Esophagus squamous epithelium (tissue), 5 donors: Measurements from ENCODE around the gene SENP6. TPM values are rescaled to one million over a fixed set of nuclear protein-coding genes. Genes with fewer than 3 reads are reported as not detected.

Experiments used
- DNase-seq: peaks from one replicate; lab custom pipeline; 2025; lab: John Stamatoyannopoulos, UW
- H3K27ac ChIP-seq, 4 donors: fragments of 200-600 bp; sonication (generic); one replicate each; pipeline ENCODE4 v1.5.1; 2016 to 2019; ENCODE audit warnings: mild to moderate bottlenecking in 1 of 4
- H3K27me3 ChIP-seq, 4 donors: fragments of 200-600 bp; sonication (generic); 1 replicate in 3 of 4; 2 replicates in 1 of 4; pipeline versions ENCODE4 v1.5.1 to v1.6.0; 2017 to 2021; ENCODE audit warnings: antibody characterized with exemption in 1 of 4
- H3K36me3 ChIP-seq, 3 donors: fragments of 200-600 bp; sonication (generic); one replicate each; pipeline ENCODE4 v1.5.1; 2016 to 2019
- H3K4me1 ChIP-seq, 3 donors: fragments of 200-600 bp; sonication (generic); one replicate each; pipeline ENCODE4 v1.5.1; 2017 to 2019
- H3K4me3 ChIP-seq, 4 donors: fragments of 200-600 bp; sonication (generic); 1 replicate in 3 of 4; 2 replicates in 1 of 4; pipeline ENCODE4 v1.5.1; 2016 to 2019; ENCODE audit warnings: mild to moderate bottlenecking in 2 of 4, moderate library complexity in 1 of 4
- H3K9me3 ChIP-seq, 3 donors: fragments of 200-600 bp; sonication (generic); one replicate each; pipeline ENCODE4 v1.5.1; 2016 to 2019
- POLR2A ChIP-seq, 4 donors: fragments of 450-650 bp; IDR thresholded peaks; one replicate each; pipeline ENCODE4 v1.6.1; 2017; ENCODE audit warnings: antibody characterized with exemption in 4 of 4, mild to moderate bottlenecking in 4 of 4, moderate library complexity in 3 of 4
- WGBS, 2 donors: methylation state at CpG; one replicate each; pipeline ENCODE4 v1.1.5; 2018; 5-methylcytosine and 5-hydroxymethylcytosine counted together
- intact Hi-C: fragments of 100-400 bp; cut with DNase I; formaldehyde crosslinking; loops from one replicate; pipeline ENCODE4 v1.15.0; 2022
- total RNA-seq, 4 donors: library from RNA; depleted of rRNA; stranded (reverse); fragments of >200 nt; gene quantifications; one replicate each; pipeline ENCODE4 v1.1.0, GENCODE V29; 2016
- TF ChIP-seq, protein P1 (sequence below), 6 experiments: fragments of 450-650 bp in 4 of 6; fragments of 200-600 bp in 2 of 6; sonication (generic) in 2 of 6; IDR thresholded peaks; one replicate each; pipeline ENCODE4 v1.5.1; 2016 to 2019; ENCODE audit warnings: antibody characterized with exemption in 6 of 6, mild to moderate bottlenecking in 4 of 6, moderate library complexity in 4 of 6
- donor health status: DM: yes; HTN: yes; CAD: no.

The SENP6 gene
- total RNA-seq, 4 donors from 2014 or later = 45.5 to 104 (median 66.1) TPM

DNA sequence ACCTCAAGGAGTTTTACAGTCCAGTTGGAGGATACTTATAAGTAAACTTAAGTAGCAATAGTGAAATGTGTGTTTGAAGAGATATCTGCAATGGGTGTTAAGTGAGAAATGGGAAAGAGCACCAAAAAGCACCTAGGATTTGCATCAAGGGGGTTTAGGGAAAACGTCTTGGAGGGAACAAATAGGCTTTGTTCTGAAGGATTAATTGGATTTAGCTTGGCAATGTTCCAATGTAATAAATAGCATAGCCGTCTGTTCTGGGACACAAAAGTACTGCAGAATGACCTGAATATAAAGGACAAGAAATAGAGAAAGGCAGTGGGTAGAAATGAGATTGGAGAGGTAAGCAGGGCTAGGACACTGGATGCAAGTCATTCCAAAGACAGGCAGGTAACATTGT lies 144.5 kb downstream of the SENP6 start:
- H3K27ac ChIP-seq = no peak overlapping the region
- WGBS, 2 donors = 8 to 14% methylated on average over 2 of the region's 2 CpGs

GRCh38 chr6:75747152-75747992 lies 145.7 kb downstream of the SENP6 start:
- Histone ChIP-seq H3K27ac (peak overlapping the region in 2 of 4 donors; percentile 92 to 95), H3K27me3 (peaks cover 0 to 6% (median 0%) of the 10 kb centered on the region in 4 donors), H3K4me1 (peaks cover 4 to 45% (median 10%) of the 10 kb centered on the region in 3 donors), H3K36me3 (no peaks in the 10 kb centered on the region), H3K9me3 (no peaks in the 10 kb centered on the region), H3K4me3 (no peak overlapping the region)
- DNase-seq = no peak
- intact Hi-C loops = no loop called here
- 52 to 65% methylated on average over 9 of the region's 9 CpGs for WGBS, 2 donors
- no peak for TF ChIP-seq POLR2A (IDR thresholded peaks at IDR 0.05)
- TF ChIP-seq, protein P1, sequence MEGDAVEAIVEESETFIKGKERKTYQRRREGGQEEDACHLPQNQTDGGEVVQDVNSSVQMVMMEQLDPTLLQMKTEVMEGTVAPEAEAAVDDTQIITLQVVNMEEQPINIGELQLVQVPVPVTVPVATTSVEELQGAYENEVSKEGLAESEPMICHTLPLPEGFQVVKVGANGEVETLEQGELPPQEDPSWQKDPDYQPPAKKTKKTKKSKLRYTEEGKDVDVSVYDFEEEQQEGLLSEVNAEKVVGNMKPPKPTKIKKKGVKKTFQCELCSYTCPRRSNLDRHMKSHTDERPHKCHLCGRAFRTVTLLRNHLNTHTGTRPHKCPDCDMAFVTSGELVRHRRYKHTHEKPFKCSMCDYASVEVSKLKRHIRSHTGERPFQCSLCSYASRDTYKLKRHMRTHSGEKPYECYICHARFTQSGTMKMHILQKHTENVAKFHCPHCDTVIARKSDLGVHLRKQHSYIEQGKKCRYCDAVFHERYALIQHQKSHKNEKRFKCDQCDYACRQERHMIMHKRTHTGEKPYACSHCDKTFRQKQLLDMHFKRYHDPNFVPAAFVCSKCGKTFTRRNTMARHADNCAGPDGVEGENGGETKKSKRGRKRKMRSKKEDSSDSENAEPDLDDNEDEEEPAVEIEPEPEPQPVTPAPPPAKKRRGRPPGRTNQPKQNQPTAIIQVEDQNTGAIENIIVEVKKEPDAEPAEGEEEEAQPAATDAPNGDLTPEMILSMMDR (IDR thresholded peaks at IDR 0.05) = no peak

More for the DNA sequence above, 144.5 kb downstream of the SENP6 start:
- TF ChIP-seq, protein P1 (IDR thresholded peaks at IDR 0.05) = no peak
- no peak for TF ChIP-seq POLR2A (IDR thresholded peaks at IDR 0.05)
- DNase-seq = no peak
- intact Hi-C loops = no loop called here
- Histone ChIP-seq H3K9me3 (no peaks in the 10 kb centered on the region), H3K36me3 (no peaks in the 10 kb centered on the region), H3K4me3 (no peak overlapping the region), H3K4me1 (peaks cover 4 to 35% (median 5%) of the 10 kb centered on the region in 3 donors), H3K27me3 (peaks cover 0 to 6% (median 0%) of the 10 kb centered on the region in 4 donors)

- H3K27ac ChIP-seq = peak overlapping the region; percentile 92 to 95 (median 94)
- no peak for DNase-seq
- TF ChIP-seq, protein P1 (IDR thresholded peaks at IDR 0.05) = no peak
- TF ChIP-seq POLR2A (IDR thresholded peaks at IDR 0.05) = no peak
- H3K36me3 ChIP-seq = no peaks in the 10 kb centered on the region
- H3K4me3 ChIP-seq = peak overlapping the region; percentile 86 to 95 (median 92)
- H3K4me1 ChIP-seq = peaks cover 4 to 52% (median 12%) of the 10 kb centered on the region in 3 donors
- H3K27me3 ChIP-seq = peaks cover 0 to 6% (median 0%) of the 10 kb centered on the region in 4 donors
- no peaks in the 10 kb centered on the region for H3K9me3 ChIP-seq
- 10 to 11% methylated on average over 15 to 17 of the region's 17 CpGs for WGBS, 2 donors
- intact Hi-C loops = no loop called here
These were observed 146.5 kb downstream of the SENP6 start for GRCh38 chr6:75748003-75748742.

DNA sequence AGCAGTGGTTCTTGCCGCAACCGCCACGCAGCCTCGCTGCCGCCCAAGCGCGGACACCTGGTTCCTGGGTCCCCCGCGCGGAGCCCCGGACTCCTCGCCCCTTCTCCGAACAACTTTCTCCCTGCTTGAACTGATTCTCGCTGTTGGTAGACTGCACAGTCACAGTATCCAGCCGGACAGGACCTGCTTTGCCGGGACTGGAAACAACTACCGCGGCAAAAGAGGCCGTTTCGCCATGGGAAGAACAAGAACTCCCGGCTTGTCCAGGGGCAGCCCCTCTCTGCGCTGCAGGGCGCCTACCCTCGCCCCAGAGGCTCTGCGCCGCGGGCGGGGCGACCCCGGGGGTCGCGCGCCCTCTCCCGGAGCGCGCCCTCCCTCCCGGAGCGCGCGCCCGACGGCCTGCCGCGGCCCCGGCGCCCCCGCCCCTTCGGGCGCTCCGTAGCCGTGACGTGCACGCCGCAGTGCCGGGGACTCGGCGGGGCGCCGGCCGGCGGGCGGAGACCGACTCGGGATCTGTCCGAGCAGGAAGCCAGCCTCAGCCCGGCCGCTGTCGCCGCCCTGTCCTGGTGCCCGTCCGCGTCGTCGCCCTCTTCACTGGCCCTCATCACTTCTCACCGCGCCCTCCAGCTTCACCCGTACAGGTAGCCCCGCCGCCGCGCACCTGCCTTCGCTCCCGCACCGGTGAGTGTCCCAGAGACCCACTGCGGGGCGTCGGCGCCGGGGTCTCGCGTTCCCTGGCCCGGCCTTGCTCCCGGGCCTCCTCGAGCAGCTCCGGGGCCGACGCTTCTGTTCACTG lies 147.3 kb downstream of the SENP6 start, which contains the start of gene MYO6:
Gene MYO6, plus strand, starts transcription at position 497 of the 796 bp plus-strand sequence. CDS start 68,309 bp downstream, outside the sequence.
- peak; percentile 4 for DNase-seq
- Histone ChIP-seq H3K36me3 (no peaks in the 10 kb centered on the region), H3K4me1 (peaks cover 4 to 60% (median 12%) of the 10 kb centered on the region in 3 donors), H3K9me3 (no peaks in the 10 kb centered on the region), H3K4me3 (peak within 1 kb of the TSS; percentile 86 to 95 (median 92)), H3K27me3 (peaks cover 0 to 6% (median 0%) of the 10 kb centered on the region in 4 donors), H3K27ac (peak within 1 kb of the TSS; percentile 92 to 95 (median 94))
- peak in 2 of 4 donors; percentile 81 to 84 for TF ChIP-seq POLR2A (IDR thresholded peaks at IDR 0.05)
- TF ChIP-seq, protein P1 (IDR thresholded peaks at IDR 0.05) = no peak
- 0% methylated on average over 32 of the region's 97 CpGs; no CpG with 5 or more reads in 1 of the 2 donors for WGBS, 2 donors
- intact Hi-C loops = no loop called here
